ENCODE measurements around the gene TMEM179B. TPM values are rescaled to one million over a fixed set of nuclear protein-coding genes. Genes with fewer than 3 reads are reported as not detected.

The TMEM179B gene
- total and polyA plus RNA-seq, 2 of the 13 experiments (the other 11 are each of a cell fraction or from before 2014, with no cell fraction given) = 24.8 to 25.7 TPM

DNA sequence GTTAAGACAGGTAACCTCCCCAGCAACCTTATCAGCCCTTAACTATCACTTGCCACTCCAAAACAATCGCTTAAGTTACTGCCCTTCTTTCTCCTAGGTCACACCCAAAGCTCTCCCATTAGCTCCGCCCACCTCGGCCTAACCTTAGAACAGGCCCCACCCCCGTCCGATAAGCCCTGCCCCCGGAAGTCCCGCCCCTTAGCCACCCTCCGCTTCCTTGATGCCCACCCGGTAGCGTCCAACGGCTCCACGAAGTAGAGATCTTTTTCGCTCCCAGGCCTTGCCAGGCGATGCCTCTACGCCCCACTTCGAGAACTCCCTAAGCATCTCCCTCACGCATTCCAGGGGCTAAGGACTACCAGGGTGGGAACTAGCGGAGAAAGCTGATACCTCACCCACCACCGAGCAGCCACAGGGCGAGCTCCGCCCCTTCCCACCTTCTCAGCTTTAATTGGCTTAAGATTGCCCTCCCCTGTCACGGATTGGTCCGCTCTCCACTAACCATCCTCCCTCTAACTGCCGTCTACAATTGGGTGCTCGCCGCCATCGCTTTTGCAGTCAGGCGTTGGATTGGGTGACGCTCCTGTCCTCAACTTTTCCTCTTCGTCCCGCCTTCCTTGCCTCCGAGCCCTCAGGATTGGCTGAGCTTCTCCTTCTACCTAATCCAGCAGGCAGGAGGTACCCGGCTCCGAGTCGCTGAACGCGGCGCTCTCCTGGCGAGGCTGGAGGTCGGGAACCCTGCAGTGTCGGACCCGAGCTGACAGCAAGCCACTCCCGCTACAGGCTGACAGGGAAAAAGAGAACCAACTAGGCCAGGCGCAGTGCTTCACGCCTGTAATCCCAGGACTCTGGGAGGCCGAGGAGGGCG lies 33.2 kb upstream of the TMEM179B start, which contains the start of gene ZBTB3 (continued):
- TF ChIP-seq, protein P1, sequence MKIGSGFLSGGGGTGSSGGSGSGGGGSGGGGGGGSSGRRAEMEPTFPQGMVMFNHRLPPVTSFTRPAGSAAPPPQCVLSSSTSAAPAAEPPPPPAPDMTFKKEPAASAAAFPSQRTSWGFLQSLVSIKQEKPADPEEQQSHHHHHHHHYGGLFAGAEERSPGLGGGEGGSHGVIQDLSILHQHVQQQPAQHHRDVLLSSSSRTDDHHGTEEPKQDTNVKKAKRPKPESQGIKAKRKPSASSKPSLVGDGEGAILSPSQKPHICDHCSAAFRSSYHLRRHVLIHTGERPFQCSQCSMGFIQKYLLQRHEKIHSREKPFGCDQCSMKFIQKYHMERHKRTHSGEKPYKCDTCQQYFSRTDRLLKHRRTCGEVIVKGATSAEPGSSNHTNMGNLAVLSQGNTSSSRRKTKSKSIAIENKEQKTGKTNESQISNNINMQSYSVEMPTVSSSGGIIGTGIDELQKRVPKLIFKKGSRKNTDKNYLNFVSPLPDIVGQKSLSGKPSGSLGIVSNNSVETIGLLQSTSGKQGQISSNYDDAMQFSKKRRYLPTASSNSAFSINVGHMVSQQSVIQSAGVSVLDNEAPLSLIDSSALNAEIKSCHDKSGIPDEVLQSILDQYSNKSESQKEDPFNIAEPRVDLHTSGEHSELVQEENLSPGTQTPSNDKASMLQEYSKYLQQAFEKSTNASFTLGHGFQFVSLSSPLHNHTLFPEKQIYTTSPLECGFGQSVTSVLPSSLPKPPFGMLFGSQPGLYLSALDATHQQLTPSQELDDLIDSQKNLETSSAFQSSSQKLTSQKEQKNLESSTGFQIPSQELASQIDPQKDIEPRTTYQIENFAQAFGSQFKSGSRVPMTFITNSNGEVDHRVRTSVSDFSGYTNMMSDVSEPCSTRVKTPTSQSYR (CRISPR knock-in tag; IDR thresholded peaks at IDR 0.05; ENCODE audit: borderline replicate concordance) = no peak
- TF ChIP-seq, protein P2, sequence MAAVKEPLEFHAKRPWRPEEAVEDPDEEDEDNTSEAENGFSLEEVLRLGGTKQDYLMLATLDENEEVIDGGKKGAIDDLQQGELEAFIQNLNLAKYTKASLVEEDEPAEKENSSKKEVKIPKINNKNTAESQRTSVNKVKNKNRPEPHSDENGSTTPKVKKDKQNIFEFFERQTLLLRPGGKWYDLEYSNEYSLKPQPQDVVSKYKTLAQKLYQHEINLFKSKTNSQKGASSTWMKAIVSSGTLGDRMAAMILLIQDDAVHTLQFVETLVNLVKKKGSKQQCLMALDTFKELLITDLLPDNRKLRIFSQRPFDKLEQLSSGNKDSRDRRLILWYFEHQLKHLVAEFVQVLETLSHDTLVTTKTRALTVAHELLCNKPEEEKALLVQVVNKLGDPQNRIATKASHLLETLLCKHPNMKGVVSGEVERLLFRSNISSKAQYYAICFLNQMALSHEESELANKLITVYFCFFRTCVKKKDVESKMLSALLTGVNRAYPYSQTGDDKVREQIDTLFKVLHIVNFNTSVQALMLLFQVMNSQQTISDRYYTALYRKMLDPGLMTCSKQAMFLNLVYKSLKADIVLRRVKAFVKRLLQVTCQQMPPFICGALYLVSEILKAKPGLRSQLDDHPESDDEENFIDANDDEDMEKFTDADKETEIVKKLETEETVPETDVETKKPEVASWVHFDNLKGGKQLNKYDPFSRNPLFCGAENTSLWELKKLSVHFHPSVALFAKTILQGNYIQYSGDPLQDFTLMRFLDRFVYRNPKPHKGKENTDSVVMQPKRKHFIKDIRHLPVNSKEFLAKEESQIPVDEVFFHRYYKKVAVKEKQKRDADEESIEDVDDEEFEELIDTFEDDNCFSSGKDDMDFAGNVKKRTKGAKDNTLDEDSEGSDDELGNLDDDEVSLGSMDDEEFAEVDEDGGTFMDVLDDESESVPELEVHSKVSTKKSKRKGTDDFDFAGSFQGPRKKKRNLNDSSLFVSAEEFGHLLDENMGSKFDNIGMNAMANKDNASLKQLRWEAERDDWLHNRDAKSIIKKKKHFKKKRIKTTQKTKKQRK (IDR thresholded peaks at IDR 0.05; ENCODE audit: low read length) = peak; percentile 87
- TF ChIP-seq ZNF790 (CRISPR knock-in tag; IDR thresholded peaks at IDR 0.05; ENCODE audit: borderline replicate concordance) (no peak), RBFOX2 (IDR thresholded peaks at IDR 0.05; ENCODE audit: low read depth, low read length) (peak; percentile 67), SP140L (CRISPR knock-in tag; IDR thresholded peaks at IDR 0.05; ENCODE audit: borderline replicate concordance) (no peak), KDM5A (IDR thresholded peaks at IDR 0.05; ENCODE audit: borderline replicate concordance, low read length) (peak; percentile 94; the same call in 1 of the 2 replicates), TIGD3 (CRISPR knock-in tag; IDR thresholded peaks at IDR 0.05; ENCODE audit: borderline replicate concordance) (peak; percentile 44; the same call in 1 of the 2 replicates), SP1 (IDR thresholded peaks at IDR 0.05) (peak; percentile 78), SP1 (CRISPR knock-in tag; IDR thresholded peaks at IDR 0.05) (peak; percentile 90), ZNF883 (CRISPR knock-in tag; IDR thresholded peaks at IDR 0.05; ENCODE audit: not compliant biosample characterization) (peak; percentile 53)
- TF ChIP-seq, protein P3, sequence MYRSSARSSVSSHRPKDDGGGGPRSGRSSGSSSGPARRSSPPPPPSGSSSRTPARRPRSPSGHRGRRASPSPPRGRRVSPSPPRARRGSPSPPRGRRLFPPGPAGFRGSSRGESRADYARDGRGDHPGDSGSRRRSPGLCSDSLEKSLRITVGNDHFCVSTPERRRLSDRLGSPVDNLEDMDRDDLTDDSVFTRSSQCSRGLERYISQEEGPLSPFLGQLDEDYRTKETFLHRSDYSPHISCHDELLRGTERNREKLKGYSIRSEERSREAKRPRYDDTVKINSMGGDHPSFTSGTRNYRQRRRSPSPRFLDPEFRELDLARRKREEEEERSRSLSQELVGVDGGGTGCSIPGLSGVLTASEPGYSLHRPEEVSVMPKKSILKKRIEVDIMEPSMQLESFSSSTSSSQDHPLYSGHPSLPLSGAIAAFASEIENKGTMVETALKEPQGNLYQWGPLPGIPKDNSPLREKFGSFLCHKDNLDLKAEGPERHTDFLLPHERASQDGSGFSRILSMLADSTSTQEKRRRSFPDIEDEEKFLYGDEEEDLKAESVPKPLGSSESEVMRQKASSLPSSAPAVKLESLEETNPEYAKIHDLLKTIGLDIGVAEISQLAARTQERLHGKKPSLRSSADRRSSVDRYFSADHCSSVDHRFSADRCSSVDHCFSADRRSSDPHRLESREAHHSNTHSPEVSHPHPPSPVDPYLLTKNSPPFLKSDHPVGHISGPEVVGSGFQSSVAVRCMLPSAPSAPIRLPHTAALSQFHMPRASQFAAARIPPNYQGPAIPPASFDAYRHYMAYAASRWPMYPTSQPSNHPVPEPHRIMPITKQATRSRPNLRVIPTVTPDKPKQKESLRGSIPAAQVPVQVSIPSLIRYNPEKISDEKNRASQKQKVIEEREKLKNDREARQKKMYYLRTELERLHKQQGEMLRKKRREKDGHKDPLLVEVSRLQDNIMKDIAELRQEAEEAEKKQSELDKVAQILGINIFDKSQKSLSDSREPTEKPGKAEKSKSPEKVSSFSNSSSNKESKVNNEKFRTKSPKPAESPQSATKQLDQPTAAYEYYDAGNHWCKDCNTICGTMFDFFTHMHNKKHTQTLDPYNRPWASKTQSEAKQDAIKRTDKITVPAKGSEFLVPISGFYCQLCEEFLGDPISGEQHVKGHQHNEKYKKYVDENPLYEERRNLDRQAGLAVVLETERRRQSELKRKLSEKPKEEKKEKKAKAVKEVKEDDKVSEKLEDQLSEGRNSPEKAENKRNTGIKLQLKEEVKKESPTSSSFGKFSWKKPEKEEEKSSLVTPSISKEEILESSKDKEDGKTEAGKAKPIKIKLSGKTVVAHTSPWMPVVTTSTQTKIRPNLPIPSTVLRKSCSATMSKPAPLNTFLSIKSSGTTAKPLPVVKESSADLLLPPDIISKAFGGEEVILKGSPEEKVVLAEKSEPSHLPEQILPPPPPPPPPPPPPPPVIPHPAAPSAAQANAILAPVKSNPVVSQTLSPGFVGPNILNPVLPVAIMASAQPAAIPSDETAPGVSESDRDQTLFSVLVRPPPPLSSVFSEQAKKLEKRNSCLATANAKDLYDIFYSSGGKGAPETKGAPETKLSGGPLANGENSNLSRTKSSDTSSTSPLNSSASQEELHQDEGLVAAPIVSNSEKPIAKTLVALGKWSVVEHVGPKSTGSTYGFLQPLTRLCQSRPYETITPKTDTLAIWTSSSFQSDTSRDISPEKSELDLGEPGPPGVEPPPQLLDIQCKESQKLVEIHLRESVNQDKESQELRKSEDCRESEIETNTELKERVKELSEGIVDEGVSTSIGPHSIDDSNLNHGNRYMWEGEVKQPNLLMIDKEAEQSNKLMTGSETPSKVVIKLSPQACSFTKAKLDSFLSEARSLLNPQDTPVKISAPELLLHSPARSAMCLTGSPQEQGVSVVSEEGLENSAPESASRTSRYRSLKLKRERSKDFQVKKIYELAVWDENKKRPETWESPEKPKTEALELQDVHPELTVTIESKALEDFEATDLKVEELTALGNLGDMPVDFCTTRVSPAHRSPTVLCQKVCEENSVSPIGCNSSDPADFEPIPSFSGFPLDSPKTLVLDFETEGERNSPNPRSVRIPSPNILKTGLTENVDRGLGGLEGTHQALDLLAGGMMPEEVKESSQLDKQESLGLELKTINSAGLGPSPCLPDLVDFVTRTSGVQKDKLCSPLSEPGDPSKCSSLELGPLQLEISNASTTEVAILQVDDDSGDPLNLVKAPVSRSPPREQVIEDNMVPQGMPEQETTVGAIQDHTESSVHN (CRISPR knock-in tag; IDR thresholded peaks at IDR 0.05) = no peak
